HepG2 (cell line): ENCODE results near the gene INHBE. TPM values are rescaled to one million over a fixed set of nuclear protein-coding genes. Genes with fewer than 3 reads are reported as not detected.

Experiments
- DMAP1 ChIP-seq: IDR thresholded peaks from 2 replicates; pipeline ENCODE4 v1.6.1; 2016
- EHMT2 ChIP-seq: fragments of 200-600 bp; sonication (generic); IDR thresholded peaks from 2 replicates; pipeline ENCODE4 v1.7.0; 2017; ENCODE audit warnings: antibody characterized with exemption, low read depth, low read length, borderline replicate concordance
- HNF4G ChIP-seq, 2 experiments: sonication (generic) in 1 of 2; formaldehyde crosslinking in 1 of 2; IDR thresholded peaks; 2 replicates each; pipeline versions ENCODE4 v1.4.0 to v1.6.1; 2011 to 2020; ENCODE audit warnings: borderline replicate concordance in 2 of 2, low read depth in 2 of 2, mild to moderate bottlenecking in 2 of 2, low read length in 1 of 2, missing genetic modification reagents in 1 of 2, moderate library complexity in 1 of 2
- MAF1 ChIP-seq: sonication (generic); formaldehyde crosslinking; IDR thresholded peaks from 2 replicates; pipeline ENCODE4 v1.5.0; 2020; ENCODE audit warnings: missing genetic modification reagents, borderline replicate concordance
- NFE2L1 ChIP-seq: sonication (generic); formaldehyde crosslinking; IDR thresholded peaks from 2 replicates; pipeline ENCODE4 v1.4.0; 2020; ENCODE audit warnings: missing genetic modification reagents, mild to moderate bottlenecking, borderline replicate concordance
- POLR2AphosphoS5 ChIP-seq: IDR thresholded peaks from 2 replicates; pipeline ENCODE4 v1.6.1; 2012; ENCODE audit warnings: low read depth, low read length
- TBX2 ChIP-seq: sonication (generic); formaldehyde crosslinking; IDR thresholded peaks from 2 replicates; pipeline ENCODE4 v1.5.0; 2020; ENCODE audit warnings: missing genetic modification reagents, mild to moderate bottlenecking, borderline replicate concordance
- TBX3 ChIP-seq: fragments of 450-650 bp; IDR thresholded peaks from 2 replicates; pipeline ENCODE4 v1.6.1; 2017; ENCODE audit warnings: antibody characterized with exemption, mild to moderate bottlenecking, inconsistent platforms, borderline replicate concordance
- TCF7 ChIP-seq: sonication (generic); IDR thresholded peaks from 2 replicates; pipeline ENCODE4 v1.6.1; 2016; ENCODE audit warnings: antibody characterized with exemption, low read depth
- XRCC5 ChIP-seq: fragments of 200-400 bp; formaldehyde crosslinking; optimal IDR thresholded peaks from 2 replicates; pipeline ENCODE3; 2017; ENCODE audit warnings: mild to moderate bottlenecking, low read length
- ZNF326 ChIP-seq: sonication (generic); formaldehyde crosslinking; IDR thresholded peaks from 2 replicates; pipeline ENCODE4 v1.4.0; 2020; ENCODE audit warnings: missing genetic modification reagents, borderline replicate concordance
- ZNF496 ChIP-seq: sonication (generic); formaldehyde crosslinking; IDR thresholded peaks from 2 replicates; pipeline ENCODE4 v1.8.1; 2023; ENCODE audit warnings: mild to moderate bottlenecking, moderate library complexity, missing genetic modification reagents; ENCODE audit not compliant: insufficient replicate concordance
- ZNF557 ChIP-seq: sonication (generic); formaldehyde crosslinking; IDR thresholded peaks from 2 replicates; pipeline ENCODE4 v1.4.0; 2020; ENCODE audit warnings: missing genetic modification reagents
- ZNF569 ChIP-seq: sonication (generic); formaldehyde crosslinking; IDR thresholded peaks from 2 replicates; pipeline ENCODE4 v1.5.0; 2020; ENCODE audit warnings: mild to moderate bottlenecking, missing genetic modification reagents, moderate library complexity, borderline replicate concordance
- ZNF598 ChIP-seq: sonication (generic); formaldehyde crosslinking; IDR thresholded peaks from 2 replicates; pipeline ENCODE4 v1.5.1; 2020; ENCODE audit warnings: mild to moderate bottlenecking, missing genetic modification reagents, borderline replicate concordance
- polyA plus RNA-seq, 8 experiments: library from polyadenylated mRNA; depleted of rRNA in 3 of 8; stranded (reverse) in 7 of 8; unstranded in 1 of 8; fragments of >200 nt; fragmentation: Illumina TruSeq in 4 of 8; extraction: Trizol in 4 of 8; gene quantifications; 2 replicates each; pipeline versions ENCODE4 v1.2.1 to v1.2.3, GENCODE V29; 2011 to 2016; ENCODE audit warnings: low read depth in 4 of 8, missing spikeins in 1 of 8, mixed read lengths in 1 of 8; ENCODE audit not compliant: insufficient read depth in 1 of 8
- total RNA-seq, 5 experiments: library from RNA; depleted of rRNA; stranded (reverse); fragments of >200 nt; fragmentation: Illumina TruSeq; extraction: Trizol; gene quantifications; 2 replicates each; pipeline ENCODE4 v1.2.3, GENCODE V29; 2016; ENCODE audit warnings: low read depth in 1 of 5
- TF ChIP-seq, protein P1 (sequence below): sonication (generic); formaldehyde crosslinking; IDR thresholded peaks from 2 replicates; pipeline ENCODE4 v1.4.0; 2020; ENCODE audit warnings: missing genetic modification reagents, borderline replicate concordance

The INHBE gene
- total and polyA plus RNA-seq, 2 of the 13 experiments (the other 11 are each of a cell fraction or from before 2014, with no cell fraction given), result 17.0 to 32.0 TPM

DNA sequence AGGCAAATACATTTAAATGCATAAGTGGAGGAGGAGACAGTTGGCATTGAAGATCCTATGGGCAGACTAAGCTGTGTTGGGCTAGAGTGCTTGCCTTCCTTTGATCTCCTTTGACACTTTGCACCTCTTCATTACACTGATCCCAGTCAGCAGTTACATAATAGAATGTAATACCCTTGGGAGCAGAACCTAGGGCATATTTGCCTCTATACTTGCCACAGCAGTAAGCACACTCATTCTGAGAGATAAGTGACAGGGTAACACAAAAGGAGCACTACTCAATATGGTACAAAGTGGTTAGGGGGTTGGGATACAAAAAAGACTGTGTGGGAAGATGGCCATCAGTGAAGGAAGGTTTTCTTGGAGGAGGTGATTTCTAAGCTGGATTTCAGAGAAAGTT, 41.7 kb downstream of the INHBE start (continued):
- TF ChIP-seq TBX2 (peak; percentile 44; the same call in 1 of the 2 replicates), NFE2L1 (CRISPR knock-in tag) (no peak), POLR2AphosphoS5 (no peak; the same call in 1 of the 2 replicates), TCF7 (peak; percentile 55), XRCC5 (no peak), ZNF569 (CRISPR knock-in tag) (no peak), DMAP1 (CRISPR knock-in tag) (no peak), HNF4G (IDR thresholded peaks at IDR 0.05; ENCODE audit: borderline replicate concordance, low read depth, low read length) (0 out of 2 replicates have a peak, but pooled peaks have one; percentile 15), HNF4G (CRISPR knock-in tag; IDR thresholded peaks at IDR 0.05; ENCODE audit: borderline replicate concordance, low read depth) (no peak), ZNF598 (CRISPR knock-in tag) (no peak), TBX3 (peak; percentile 44; the same call in 1 of the 2 replicates), ZNF326 (CRISPR knock-in tag) (no peak), ZNF496 (CRISPR knock-in tag) (no peak), EHMT2 (no peak), MAF1 (CRISPR knock-in tag) (no peak), ZNF557 (no peak)
- TF ChIP-seq, protein P1, sequence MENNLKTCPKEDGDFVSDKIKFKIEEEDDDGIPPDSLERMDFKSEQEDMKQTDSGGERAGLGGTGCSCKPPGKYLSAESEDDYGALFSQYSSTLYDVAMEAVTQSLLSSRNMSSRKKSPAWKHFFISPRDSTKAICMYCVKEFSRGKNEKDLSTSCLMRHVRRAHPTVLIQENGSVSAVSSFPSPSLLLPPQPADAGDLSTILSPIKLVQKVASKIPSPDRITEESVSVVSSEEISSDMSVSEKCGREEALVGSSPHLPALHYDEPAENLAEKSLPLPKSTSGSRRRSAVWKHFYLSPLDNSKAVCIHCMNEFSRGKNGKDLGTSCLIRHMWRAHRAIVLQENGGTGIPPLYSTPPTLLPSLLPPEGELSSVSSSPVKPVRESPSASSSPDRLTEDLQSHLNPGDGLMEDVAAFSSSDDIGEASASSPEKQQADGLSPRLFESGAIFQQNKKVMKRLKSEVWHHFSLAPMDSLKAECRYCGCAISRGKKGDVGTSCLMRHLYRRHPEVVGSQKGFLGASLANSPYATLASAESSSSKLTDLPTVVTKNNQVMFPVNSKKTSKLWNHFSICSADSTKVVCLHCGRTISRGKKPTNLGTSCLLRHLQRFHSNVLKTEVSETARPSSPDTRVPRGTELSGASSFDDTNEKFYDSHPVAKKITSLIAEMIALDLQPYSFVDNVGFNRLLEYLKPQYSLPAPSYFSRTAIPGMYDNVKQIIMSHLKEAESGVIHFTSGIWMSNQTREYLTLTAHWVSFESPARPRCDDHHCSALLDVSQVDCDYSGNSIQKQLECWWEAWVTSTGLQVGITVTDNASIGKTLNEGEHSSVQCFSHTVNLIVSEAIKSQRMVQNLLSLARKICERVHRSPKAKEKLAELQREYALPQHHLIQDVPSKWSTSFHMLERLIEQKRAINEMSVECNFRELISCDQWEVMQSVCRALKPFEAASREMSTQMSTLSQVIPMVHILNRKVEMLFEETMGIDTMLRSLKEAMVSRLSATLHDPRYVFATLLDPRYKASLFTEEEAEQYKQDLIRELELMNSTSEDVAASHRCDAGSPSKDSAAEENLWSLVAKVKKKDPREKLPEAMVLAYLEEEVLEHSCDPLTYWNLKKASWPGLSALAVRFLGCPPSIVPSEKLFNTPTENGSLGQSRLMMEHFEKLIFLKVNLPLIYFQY (CRISPR knock-in tag), result no peak
- TF ChIP-seq, all 625 proteins: peak for 7
